PC-9 (cell line): ENCODE measurements around the gene DECR2. TPM values are rescaled to one million over a fixed set of nuclear protein-coding genes. Genes with fewer than 3 reads are reported as not detected.

Source experiments
- BruUV-seq: library from RNA; stranded (reverse); fragments of 400-500 nt; replicated peaks from 2 replicates; lab custom pipeline; 2021; lab: Mats Ljungman, UMichigan
- CTCF ChIA-PET: fragments of 300-600 bp; sonication (Branson Sonifier 250); formaldehyde crosslinking; loops from one replicate; lab custom pipeline; 2022; ENCODE audit warnings: antibody characterized with exemption; lab: Charles Lee
- POLR2A ChIA-PET: fragments of 300-600 bp; sonication (Branson Sonifier 250); formaldehyde crosslinking; loops from one replicate; lab custom pipeline; 2022; ENCODE audit warnings: antibody characterized with exemption; ENCODE audit not compliant: unreplicated experiment; lab: Charles Lee
- DNase-seq, 2 experiments: peaks; one replicate each; pipeline versions ENCODE4 v3.0.0 to v3.0.0-alpha.2; 2015 to 2022; ENCODE audit warnings: mixed read lengths in 1 of 2
- H2AFZ ChIP-seq: fragments of 200-600 bp; sonication (generic); 2 replicates; pipeline ENCODE4 v1.8.1; 2017; ENCODE audit warnings: antibody characterized with exemption
- H3F3A ChIP-seq: fragments of 200-600 bp; sonication (generic); 2 replicates; pipeline ENCODE4 v1.8.1; 2017; ENCODE audit warnings: antibody characterized with exemption, mild to moderate bottlenecking, low read depth; ENCODE audit not compliant: insufficient read depth
- H3K27ac ChIP-seq: fragments of 200-600 bp; sonication (generic); 2 replicates; pipeline ENCODE4 v1.6.1; 2016; ENCODE audit warnings: mixed run types
- H3K27me3 ChIP-seq: fragments of 200-600 bp; sonication (generic); 2 replicates; pipeline ENCODE4 v1.6.1; 2016; ENCODE audit warnings: low read depth, mixed run types; ENCODE audit not compliant: insufficient read depth
- H3K36me3 ChIP-seq: fragments of 200-600 bp; sonication (generic); 2 replicates; pipeline ENCODE4 v1.6.1; 2016; ENCODE audit warnings: low read depth, mixed run types
- H3K4me1 ChIP-seq: fragments of 200-600 bp; sonication (generic); replicated peaks from 2 replicates; pipeline ENCODE4 v1.6.1; 2016; ENCODE audit warnings: mixed run types; ENCODE audit not compliant: insufficient read depth
- H3K4me2 ChIP-seq: fragments of 200-600 bp; sonication (generic); 2 replicates; pipeline ENCODE4 v1.6.1; 2017; ENCODE audit warnings: mixed run types
- H3K4me3 ChIP-seq: fragments of 200-600 bp; sonication (generic); 2 replicates; pipeline ENCODE4 v1.6.1; 2016; ENCODE audit warnings: mixed run types
- H3K79me2 ChIP-seq: fragments of 200-600 bp; sonication (generic); 2 replicates; pipeline ENCODE4 v1.6.1; 2017; ENCODE audit warnings: low read depth, mixed run types
- H3K9me2 ChIP-seq: fragments of 200-600 bp; sonication (generic); 2 replicates; pipeline ENCODE4 v1.8.1; 2017; ENCODE audit warnings: mild to moderate bottlenecking; ENCODE audit not compliant: insufficient read depth
- H3K9me3 ChIP-seq: fragments of 200-600 bp; sonication (generic); 2 replicates; pipeline ENCODE4 v1.8.1; 2016; ENCODE audit warnings: low read depth; ENCODE audit not compliant: insufficient read depth
- H4K20me1 ChIP-seq: fragments of 200-600 bp; sonication (generic); 2 replicates; pipeline ENCODE4 v1.8.1; 2017; ENCODE audit not compliant: insufficient read depth
- EZH2 ChIP-seq: fragments of 200-600 bp; sonication (generic); IDR thresholded peaks from 2 replicates; pipeline ENCODE4 v1.8.0; 2017; ENCODE audit warnings: antibody characterized with exemption, low read depth
- intact Hi-C: fragments of 100-400 bp; cut with micrococcal nuclease; formaldehyde crosslinking; loops from one replicate; pipeline ENCODE4 v1.10.0; 2022; ENCODE audit not compliant: unreplicated experiment
- total RNA-seq: library from RNA; stranded (reverse); gene quantifications from 2 replicates; pipeline ENCODE4 v1.2.3, GENCODE V29; 2021
- TF ChIP-seq, protein P1 (sequence below): fragments of 200-600 bp; sonication (generic); conservative IDR thresholded peaks from 2 replicates; pipeline ENCODE4 v1.6.1; 2017; ENCODE audit warnings: mixed run types, antibody characterized with exemption, mild to moderate bottlenecking, moderate library complexity

DECR2 gene
- total RNA-seq, 1 experiment from 2014 or later, result 65.4 TPM

DNA sequence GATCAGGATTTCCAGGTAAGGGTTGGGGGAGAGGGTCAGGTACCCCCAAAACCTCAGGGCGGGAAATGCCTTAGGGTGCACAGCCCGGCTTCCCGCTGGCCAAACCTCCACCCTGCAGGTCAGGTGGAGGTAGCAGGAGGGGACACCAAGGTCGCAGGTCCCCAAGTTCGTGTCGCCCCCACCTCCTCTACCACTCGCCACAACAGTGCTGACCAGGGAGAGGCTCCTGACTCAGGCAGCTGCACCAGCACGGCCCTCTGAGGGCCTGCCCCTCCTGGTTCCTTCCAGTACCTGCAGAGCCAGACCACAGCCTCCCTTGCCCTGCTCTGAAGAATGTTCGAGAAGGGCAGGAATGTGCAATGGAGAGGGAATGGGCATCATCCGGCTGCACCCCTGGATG is 35.2 kb upstream of the DECR2 start:
- no peaks in the 10 kb centered on the region for H3K79me2 ChIP-seq
- peaks cover 3% of the 10 kb centered on the region; the same call in 1 of the 2 replicates for H3K36me3 ChIP-seq
- no peaks in the 10 kb centered on the region for H3K9me2 ChIP-seq
- H3K4me1 ChIP-seq, result peaks cover 5% of the 10 kb centered on the region; the same call in 1 of the 2 replicates
- intact Hi-C loops, result no loop called here
- H2AFZ ChIP-seq, result no peak overlapping the region
- H3K27me3 ChIP-seq, result peaks cover 6% of the 10 kb centered on the region; the same call in 1 of the 2 replicates
- no peak overlapping the region for H3K27ac ChIP-seq
- TF ChIP-seq, protein P1, sequence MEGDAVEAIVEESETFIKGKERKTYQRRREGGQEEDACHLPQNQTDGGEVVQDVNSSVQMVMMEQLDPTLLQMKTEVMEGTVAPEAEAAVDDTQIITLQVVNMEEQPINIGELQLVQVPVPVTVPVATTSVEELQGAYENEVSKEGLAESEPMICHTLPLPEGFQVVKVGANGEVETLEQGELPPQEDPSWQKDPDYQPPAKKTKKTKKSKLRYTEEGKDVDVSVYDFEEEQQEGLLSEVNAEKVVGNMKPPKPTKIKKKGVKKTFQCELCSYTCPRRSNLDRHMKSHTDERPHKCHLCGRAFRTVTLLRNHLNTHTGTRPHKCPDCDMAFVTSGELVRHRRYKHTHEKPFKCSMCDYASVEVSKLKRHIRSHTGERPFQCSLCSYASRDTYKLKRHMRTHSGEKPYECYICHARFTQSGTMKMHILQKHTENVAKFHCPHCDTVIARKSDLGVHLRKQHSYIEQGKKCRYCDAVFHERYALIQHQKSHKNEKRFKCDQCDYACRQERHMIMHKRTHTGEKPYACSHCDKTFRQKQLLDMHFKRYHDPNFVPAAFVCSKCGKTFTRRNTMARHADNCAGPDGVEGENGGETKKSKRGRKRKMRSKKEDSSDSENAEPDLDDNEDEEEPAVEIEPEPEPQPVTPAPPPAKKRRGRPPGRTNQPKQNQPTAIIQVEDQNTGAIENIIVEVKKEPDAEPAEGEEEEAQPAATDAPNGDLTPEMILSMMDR, result no peak
- no peak for TF ChIP-seq EZH2
- DNase-seq, result no peak
- H3K9me3 ChIP-seq, result no peaks in the 10 kb centered on the region
- H3K4me2 ChIP-seq, result no peak overlapping the region
- H3F3A ChIP-seq, result peaks cover 13% of the 10 kb centered on the region; the same call in 1 of the 2 replicates
- no peaks in the 10 kb centered on the region for H4K20me1 ChIP-seq
- no TSS peak for BruUV-seq
- ChIA-PET CTCF (no interaction called here), POLR2A (no interaction called here)
- no peak overlapping the region for H3K4me3 ChIP-seq

DNA sequence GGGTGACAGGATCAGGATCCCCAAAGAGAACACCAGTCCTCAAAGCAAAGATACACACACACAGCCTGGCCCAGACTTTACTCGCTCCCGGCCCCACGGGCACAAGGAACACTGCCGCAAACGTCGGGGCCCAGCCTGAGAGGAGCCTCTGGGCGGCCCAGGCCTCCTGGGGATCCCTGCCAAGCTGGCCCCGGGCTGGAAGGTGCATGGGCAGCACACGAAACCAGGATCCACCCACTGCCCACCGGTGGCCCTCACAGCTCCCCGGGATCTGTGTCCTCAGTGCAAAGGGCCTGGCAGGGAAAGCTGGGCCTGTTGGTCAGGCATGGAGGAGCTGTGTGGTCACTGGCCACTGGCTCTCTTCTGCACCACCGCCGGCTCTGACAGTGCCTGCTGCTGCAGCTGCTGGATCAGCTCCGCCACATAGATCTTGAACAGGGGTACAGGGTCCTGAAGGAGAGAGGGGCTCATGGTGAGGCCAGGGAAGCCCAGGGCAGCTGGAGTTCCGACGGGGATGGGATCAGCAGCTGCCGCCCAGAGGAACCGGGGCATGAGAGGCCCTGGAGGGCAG is 34.3 kb upstream of the DECR2 start:
- Histone ChIP-seq H3F3A (peaks cover 10% of the 10 kb centered on the region; the same call in 1 of the 2 replicates), H3K36me3 (peaks cover 3% of the 10 kb centered on the region; the same call in 1 of the 2 replicates), H3K79me2 (no peaks in the 10 kb centered on the region), H3K4me2 (no peak overlapping the region), H3K9me2 (no peaks in the 10 kb centered on the region), H3K4me3 (no peak overlapping the region), H3K9me3 (no peaks in the 10 kb centered on the region), H2AFZ (no peak overlapping the region), H4K20me1 (no peaks in the 10 kb centered on the region), H3K27me3 (peaks cover 6% of the 10 kb centered on the region; the same call in 1 of the 2 replicates), H3K27ac (no peak overlapping the region), H3K4me1 (peaks cover 5% of the 10 kb centered on the region; the same call in 1 of the 2 replicates)
- TF ChIP-seq EZH2, result no peak
- TF ChIP-seq, protein P1, result no peak
- ChIA-PET POLR2A (interaction anchor here (0.6 kb wide), 1 partner anchor 138 kb away, joined by 3 read pairs; the partner anchor contains the start of gene LUC7L), CTCF (no interaction called here)
- DNase-seq, result no peak
- BruUV-seq, result no TSS peak
- intact Hi-C loops, result no loop called here

DNA sequence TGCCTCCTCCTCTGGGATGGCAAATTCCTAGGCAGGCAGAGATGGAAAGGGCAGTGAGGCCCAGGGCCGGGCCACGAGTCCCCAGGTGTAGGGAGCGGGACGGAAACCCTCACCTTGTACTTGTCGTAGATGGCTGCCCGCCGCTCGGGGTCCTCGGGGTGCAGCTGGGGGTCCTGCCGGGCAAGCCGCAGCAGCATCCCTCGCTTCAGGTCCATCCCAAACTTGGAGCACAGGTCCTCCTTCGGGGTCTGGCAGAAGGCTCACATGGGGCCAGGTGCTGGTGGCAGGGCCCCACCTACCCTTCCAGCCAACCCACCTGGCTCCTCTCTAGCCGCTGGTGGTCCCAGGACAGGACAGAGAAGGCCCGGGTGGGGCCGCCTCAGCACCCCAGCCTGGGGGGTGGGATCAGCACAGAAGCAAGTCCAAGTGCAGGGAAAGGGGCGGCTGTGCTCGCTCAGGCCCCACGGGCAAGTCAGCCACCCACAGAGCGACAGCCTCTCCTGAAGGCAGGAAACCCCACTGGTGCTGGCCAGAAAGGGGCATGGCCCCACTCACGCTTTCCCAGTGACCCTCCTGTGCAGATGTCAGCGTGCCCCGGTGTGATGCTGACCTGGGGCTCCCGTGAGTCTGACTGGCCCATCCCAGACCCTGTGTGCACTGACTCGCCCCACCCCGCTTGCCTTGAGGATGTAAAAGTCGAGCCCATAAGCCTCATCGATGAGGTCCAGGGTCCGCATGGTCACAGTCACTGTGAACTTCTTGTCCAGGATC is 33.1 kb upstream of the DECR2 start:
- Histone ChIP-seq H3F3A (peaks cover 10% of the 10 kb centered on the region; the same call in 1 of the 2 replicates), H3K4me3 (no peak overlapping the region), H3K27ac (no peak overlapping the region), H3K4me2 (no peak overlapping the region), H4K20me1 (no peaks in the 10 kb centered on the region), H3K36me3 (peaks cover 3% of the 10 kb centered on the region; the same call in 1 of the 2 replicates), H3K9me2 (no peaks in the 10 kb centered on the region), H3K4me1 (peaks cover 5% of the 10 kb centered on the region; the same call in 1 of the 2 replicates), H3K27me3 (no peaks in the 10 kb centered on the region), H3K9me3 (no peaks in the 10 kb centered on the region), H2AFZ (no peak overlapping the region), H3K79me2 (no peaks in the 10 kb centered on the region)
- no peak for TF ChIP-seq EZH2
- TF ChIP-seq, protein P1, result no peak
- DNase-seq, result no peak
- ChIA-PET POLR2A (no interaction called here), CTCF (no interaction called here)
- intact Hi-C loops, result no loop called here
- no TSS peak for BruUV-seq
